A549 (cell line): ENCODE results near the gene ETV1. TPM values are rescaled to one million over a fixed set of nuclear protein-coding genes. Genes with fewer than 3 reads are reported as not detected.

Experiments
- ATAC-seq, 2 experiments: fragments of 200-7000 bp in 1 of 2; fragments of >200 bp in 1 of 2; cut with Nextera tagmentation in 1 of 2; cut with Tn5 transposase in 1 of 2; 3 replicates each; pipeline versions ENCODE4 v1.8.0 to v1.9.1; 2018 to 2020; ENCODE audit warnings: mild to moderate bottlenecking in 1 of 2, moderate library complexity in 1 of 2
- CTCF ChIA-PET: fragments of 300-600 bp; sonication (Branson Sonifier 250); formaldehyde crosslinking; extraction: SDS; loops from one replicate; lab custom pipeline; 2021; ENCODE audit warnings: antibody characterized with exemption, inconsistent platforms; lab: Yijun Ruan, JAX
- POLR2A ChIA-PET: fragments of 350-600 bp; formaldehyde crosslinking; extraction: SDS; loops from one replicate; lab custom pipeline; 2021; ENCODE audit warnings: antibody characterized with exemption, inconsistent platforms; lab: Yijun Ruan, JAX
- DNase-seq, 2 experiments: peaks; one replicate each; pipeline versions ENCODE4 v3.0.0 to v3.0.0-alpha.2; 2011 to 2016; ENCODE audit warnings: low read depth in 1 of 2, low spot score in 1 of 2
- FAIRE-seq: peaks from 2 replicates; lab custom pipeline; 2011; peaks lifted over from hg19 to GRCh38; lab: Jason Lieb, UNC
- H3K27ac ChIP-seq, 2 experiments: fragments of >200 bp; sonication (Bioruptor Twin); formaldehyde crosslinking; 3 replicates each; pipeline ENCODE4 v1.5.1; 2016 to 2017
- H3K4me1 ChIP-seq: fragments of >200 bp; sonication (Bioruptor Twin); formaldehyde crosslinking; 3 replicates; pipeline ENCODE4 v1.6.1; 2016
- H3K4me2 ChIP-seq: fragments of >200 bp; sonication (Bioruptor Twin); formaldehyde crosslinking; 3 replicates; pipeline ENCODE4 v1.6.1; 2016
- H3K4me3 ChIP-seq: fragments of >200 bp; sonication (Bioruptor Twin); formaldehyde crosslinking; 3 replicates; pipeline ENCODE4 v1.5.1; 2016
- H3K9me3 ChIP-seq: fragments of >200 bp; sonication (Bioruptor Twin); formaldehyde crosslinking; 3 replicates; pipeline ENCODE4 v1.6.1; 2016
- BHLHE40 ChIP-seq: IDR thresholded peaks from 2 replicates; pipeline ENCODE4 v1.6.1; 2012; ENCODE audit warnings: low read depth, low read length, inconsistent platforms
- CTCF ChIP-seq: fragments of >200 bp; sonication (Bioruptor Twin); formaldehyde crosslinking; IDR thresholded peaks from 3 replicates; pipeline ENCODE4 v1.5.1; 2016
- EP300 ChIP-seq, 2 experiments: fragments of >200 bp; sonication (Bioruptor Twin); formaldehyde crosslinking; IDR thresholded peaks; 2 replicates in 1 of 2; 3 replicates in 1 of 2; pipeline ENCODE4 v1.6.1; 2016 to 2017
- FOSB ChIP-seq: fragments of 250-450 bp; sonication (Bioruptor Pico); IDR thresholded peaks from 2 replicates; pipeline ENCODE4 v1.5.0; 2020; ENCODE audit warnings: mild to moderate bottlenecking, moderate library complexity
- FOSL2 ChIP-seq, 2 experiments: fragments of 450-650 bp in 1 of 2; fragments of >200 bp in 1 of 2; sonication (Bioruptor Twin) in 1 of 2; formaldehyde crosslinking; IDR thresholded peaks; 2 replicates each; pipeline versions ENCODE4 v1.5.0 to v1.6.1; 2016 to 2020; ENCODE audit warnings: mild to moderate bottlenecking in 1 of 2, moderate library complexity in 1 of 2
- HEYL ChIP-seq: fragments of 250-450 bp; sonication (Bioruptor Pico); IDR thresholded peaks from 2 replicates; pipeline ENCODE4 v1.8.0; 2021; ENCODE audit warnings: mild to moderate bottlenecking, moderate library complexity
- HMGXB4 ChIP-seq: fragments of 250-450 bp; sonication (Bioruptor Pico); IDR thresholded peaks from 2 replicates; pipeline ENCODE4 v1.5.0; 2021; ENCODE audit warnings: mild to moderate bottlenecking, moderate library complexity, borderline replicate concordance
- HOXB13 ChIP-seq: fragments of 250-450 bp; sonication (Bioruptor Pico); IDR thresholded peaks from 2 replicates; pipeline ENCODE4 v1.5.0; 2020; ENCODE audit warnings: low read depth, mild to moderate bottlenecking, moderate library complexity
- HOXB5 ChIP-seq: fragments of 250-450 bp; sonication (Bioruptor Pico); IDR thresholded peaks from 2 replicates; pipeline ENCODE4 v1.5.0; 2020; ENCODE audit warnings: mild to moderate bottlenecking, moderate library complexity
- JUNB ChIP-seq: fragments of >200 bp; sonication (Bioruptor Twin); formaldehyde crosslinking; IDR thresholded peaks from 2 replicates; pipeline ENCODE4 v1.6.1; 2016
- MAZ ChIP-seq: fragments of 150-350 bp; IDR thresholded peaks from 2 replicates; pipeline ENCODE4 v1.6.1; 2014; ENCODE audit warnings: antibody characterized with exemption, low read depth, low read length, borderline replicate concordance
- PHF8 ChIP-seq: fragments of 200-600 bp; sonication (generic); IDR thresholded peaks from 2 replicates; pipeline ENCODE4 v1.6.1; 2016; ENCODE audit warnings: low read depth, mild to moderate bottlenecking, antibody characterized with exemption, moderate library complexity, borderline replicate concordance
- POLR2A ChIP-seq: IDR thresholded peaks from 2 replicates; pipeline ENCODE4 v1.6.1; 2012; ENCODE audit warnings: mild to moderate bottlenecking, low read length
- RAD21 ChIP-seq, 2 experiments: fragments of >200 bp in 1 of 2; sonication (Bioruptor Twin) in 1 of 2; formaldehyde crosslinking in 1 of 2; IDR thresholded peaks in 1 of 2; conservative IDR thresholded peaks in 1 of 2; 2 replicates in 1 of 2; 3 replicates in 1 of 2; pipeline ENCODE4 v1.6.1; 2012 to 2018; ENCODE audit warnings: inconsistent platforms in 1 of 2
- RCOR1 ChIP-seq: fragments of 150-350 bp; IDR thresholded peaks from 2 replicates; pipeline ENCODE4 v1.6.1; 2014; ENCODE audit warnings: antibody characterized with exemption, low read length, low read depth
- SMC3 ChIP-seq: fragments of >200 bp; sonication (Bioruptor Twin); formaldehyde crosslinking; IDR thresholded peaks from 3 replicates; pipeline ENCODE4 v1.6.1; 2018; ENCODE audit warnings: inconsistent platforms
- TFCP2L1 ChIP-seq: fragments of 250-450 bp; sonication (Bioruptor Pico); IDR thresholded peaks from 2 replicates; pipeline ENCODE4 v1.5.0; 2021; ENCODE audit warnings: mild to moderate bottlenecking
- TP53 ChIP-seq: fragments of 250-450 bp; sonication (Bioruptor Pico); IDR thresholded peaks from 2 replicates; pipeline ENCODE4 v1.5.0; 2021; ENCODE audit warnings: mild to moderate bottlenecking, moderate library complexity
- USF2 ChIP-seq: fragments of 450-650 bp; IDR thresholded peaks from 2 replicates; pipeline ENCODE4 v1.6.1; 2014; ENCODE audit warnings: antibody characterized with exemption
- ZC3H11A ChIP-seq: fragments of 450-650 bp; IDR thresholded peaks from 2 replicates; pipeline ENCODE4 v1.6.1; 2014; ENCODE audit warnings: antibody characterized with exemption, mild to moderate bottlenecking
- ZNF302 ChIP-seq: fragments of 250-450 bp; sonication (Bioruptor Pico); IDR thresholded peaks from 2 replicates; pipeline ENCODE4 v1.9.0; 2021; ENCODE audit warnings: inconsistent platforms, mild to moderate bottlenecking, moderate library complexity
- WGBS: methylation state at CpG from one replicate; pipeline ENCODE4 v1.1.6; 2017; ENCODE audit errors: missing lambda C conversion rate; 5-methylcytosine and 5-hydroxymethylcytosine counted together
- polyA plus RNA-seq, 4 experiments: library from polyadenylated mRNA; depleted of rRNA in 3 of 4; stranded (reverse); fragments of >200 nt; fragmentation: RNase III in 1 of 4; extraction: RNeasy Plus Mini Kit Qiagen cat#74134 plus additional on column Dnase treatment in 1 of 4; gene quantifications; 2 replicates in 3 of 4; 3 replicates in 1 of 4; pipeline ENCODE4 v1.2.3, GENCODE V29; 2011 to 2017
- TF ChIP-seq, protein P1 (sequence below): fragments of 150-350 bp; IDR thresholded peaks from 2 replicates; pipeline ENCODE4 v1.6.1; 2014; ENCODE audit warnings: low read depth, mild to moderate bottlenecking, low read length
- TF ChIP-seq, protein P2 (sequence below): IDR thresholded peaks from 2 replicates; pipeline ENCODE4 v1.6.1; 2012

The ETV1 gene
- polyA plus RNA-seq, 2 of the 4 experiments (the other 2 are of a cell fraction): 1.3 to 6.2 TPM

- POLR2A ChIA-PET: no interaction called here
- no peak overlapping the region for H3K4me3 ChIP-seq
- 65% methylated on average over 4 of the region's 4 CpGs for WGBS
- peaks cover 18% of the 10 kb centered on the region for H3K4me1 ChIP-seq
- H3K27ac ChIP-seq: no peak overlapping the region
- no peak for DNase-seq
- H3K9me3 ChIP-seq: no peaks in the 10 kb centered on the region
- TF ChIP-seq EP300 (IDR thresholded peaks at IDR 0.05) (no peak), FOSL2 (IDR thresholded peaks at IDR 0.05) (no peak), FOSL2 (CRISPR knock-in tag; IDR thresholded peaks at IDR 0.05) (no peak), HOXB13 (CRISPR knock-in tag) (no peak), PHF8 (no peak), MAZ (no peak), HOXB5 (CRISPR knock-in tag) (no peak), JUNB (no peak), ZC3H11A (no peak), SMC3 (no peak), BHLHE40 (no peak), RCOR1 (no peak)
- TF ChIP-seq, protein P1, sequence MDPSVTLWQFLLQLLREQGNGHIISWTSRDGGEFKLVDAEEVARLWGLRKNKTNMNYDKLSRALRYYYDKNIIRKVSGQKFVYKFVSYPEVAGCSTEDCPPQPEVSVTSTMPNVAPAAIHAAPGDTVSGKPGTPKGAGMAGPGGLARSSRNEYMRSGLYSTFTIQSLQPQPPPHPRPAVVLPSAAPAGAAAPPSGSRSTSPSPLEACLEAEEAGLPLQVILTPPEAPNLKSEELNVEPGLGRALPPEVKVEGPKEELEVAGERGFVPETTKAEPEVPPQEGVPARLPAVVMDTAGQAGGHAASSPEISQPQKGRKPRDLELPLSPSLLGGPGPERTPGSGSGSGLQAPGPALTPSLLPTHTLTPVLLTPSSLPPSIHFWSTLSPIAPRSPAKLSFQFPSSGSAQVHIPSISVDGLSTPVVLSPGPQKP: no peak
- TF ChIP-seq, protein P2, sequence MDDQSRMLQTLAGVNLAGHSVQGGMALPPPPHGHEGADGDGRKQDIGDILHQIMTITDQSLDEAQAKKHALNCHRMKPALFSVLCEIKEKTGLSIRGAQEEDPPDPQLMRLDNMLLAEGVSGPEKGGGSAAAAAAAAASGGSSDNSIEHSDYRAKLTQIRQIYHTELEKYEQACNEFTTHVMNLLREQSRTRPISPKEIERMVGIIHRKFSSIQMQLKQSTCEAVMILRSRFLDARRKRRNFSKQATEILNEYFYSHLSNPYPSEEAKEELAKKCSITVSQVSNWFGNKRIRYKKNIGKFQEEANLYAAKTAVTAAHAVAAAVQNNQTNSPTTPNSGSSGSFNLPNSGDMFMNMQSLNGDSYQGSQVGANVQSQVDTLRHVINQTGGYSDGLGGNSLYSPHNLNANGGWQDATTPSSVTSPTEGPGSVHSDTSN: no peak
- FAIRE-seq: no peak
- no peak overlapping the region for H3K4me2 ChIP-seq
- CTCF ChIA-PET: no interaction called here
- ATAC-seq: no peak
Measured at GRCh38 chr7:13982940-13983677, 6.4 kb downstream of the ETV1 start.

GRCh38 chr7:13981070-13981469, 8.4 kb downstream of the ETV1 start:
- 0% methylated on average over 3 of the region's 3 CpGs for WGBS
- ChIA-PET CTCF (interaction anchor here (1.9 kb wide), 1 partner anchor 8 kb away, joined by 9 read pairs; the partner anchor contains the start of gene ETV1), POLR2A (interaction anchor here (0.8 to 1.5 kb wide), 2 partner anchors 9 to 10 kb away, joined by 7 to 10 read pairs; partner anchors contain the start of gene ETV1)
- FAIRE-seq: peak; percentile 18
- TF ChIP-seq RAD21 (conservative IDR thresholded peaks at IDR 0.05 in 1 of 2, IDR thresholded peaks at IDR 0.05 in 1 of 2) (0 out of 5 replicates have a peak, but pooled peaks of 1 of the 2 experiments have one; percentile 1), POLR2A (no peak), FOSL2 (IDR thresholded peaks at IDR 0.05) (peak; percentile 62; the same call in 1 of the 2 replicates), FOSL2 (CRISPR knock-in tag; IDR thresholded peaks at IDR 0.05) (peak; percentile 88)
- H3K27ac ChIP-seq: no peak overlapping the region
- peaks cover 18% of the 10 kb centered on the region for H3K4me1 ChIP-seq
- no peak overlapping the region for H3K4me3 ChIP-seq
- peak; percentile 91 to 96 for ATAC-seq
- peak overlapping the region; percentile 66 for H3K4me2 ChIP-seq
- peak; percentile 59 to 73 for DNase-seq
- no peaks in the 10 kb centered on the region for H3K9me3 ChIP-seq

DNA sequence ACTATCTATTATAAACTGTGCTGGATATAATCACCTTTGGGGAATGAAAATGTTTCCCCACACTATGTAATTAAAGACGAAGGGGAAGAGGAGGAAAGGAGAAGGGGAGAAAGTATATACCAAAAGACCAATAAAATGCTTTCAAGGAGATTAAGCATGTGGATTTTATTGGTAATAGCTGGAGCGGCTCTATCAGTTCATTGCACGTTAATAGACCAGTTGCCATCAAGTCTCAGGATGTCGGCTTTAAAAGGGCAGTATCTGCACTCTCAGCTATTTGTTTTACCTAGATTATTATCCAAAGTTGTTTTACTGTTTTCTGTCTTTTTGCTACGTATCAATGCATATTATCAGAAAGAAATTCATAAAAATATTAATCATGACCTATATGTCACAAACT, 9.0 kb downstream of the ETV1 start:
- Histone ChIP-seq H3K4me2 (peak overlapping the region; percentile 66), H3K4me3 (no peak overlapping the region), H3K9me3 (no peaks in the 10 kb centered on the region), H3K27ac (no peak overlapping the region), H3K4me1 (peaks cover 18% of the 10 kb centered on the region)
- no peak for DNase-seq
- POLR2A ChIA-PET: interaction anchor here (1.5 kb wide), 1 partner anchor 9 kb away, joined by 10 read pairs; the partner anchor contains the start of gene ETV1
- 35% methylated on average over 5 of the region's 5 CpGs for WGBS
- CTCF ChIA-PET: interaction anchor here (1.9 kb wide), 1 partner anchor 9 kb away, joined by 9 read pairs; the partner anchor contains the start of gene ETV1
- ATAC-seq: no peak
- FAIRE-seq: no peak
- TF ChIP-seq USF2: no peak
- TF ChIP-seq TP53 (CRISPR knock-in tag): no peak
- TF ChIP-seq, protein P2: no peak
- no peak for TF ChIP-seq EP300 (IDR thresholded peaks at IDR 0.05)
- no peak for TF ChIP-seq CTCF
- TF ChIP-seq HMGXB4: no peak
- no peak for TF ChIP-seq FOSB (CRISPR knock-in tag)
- TF ChIP-seq TFCP2L1 (CRISPR knock-in tag): no peak
- TF ChIP-seq HOXB5 (CRISPR knock-in tag): no peak
- no peak for TF ChIP-seq HEYL
- no peak for TF ChIP-seq ZNF302
- TF ChIP-seq JUNB: no peak
- TF ChIP-seq RCOR1: no peak
